ENCODE results near the gene LIX1. TPM values are rescaled to one million over a fixed set of nuclear protein-coding genes. Genes with fewer than 3 reads are reported as not detected.
A peak's percentile ranks its signal among the peaks of the same experiment; 100 is the strongest.

The LIX1 gene
- total RNA-seq, 1 experiment from 2014 or later: not detected

DNA sequence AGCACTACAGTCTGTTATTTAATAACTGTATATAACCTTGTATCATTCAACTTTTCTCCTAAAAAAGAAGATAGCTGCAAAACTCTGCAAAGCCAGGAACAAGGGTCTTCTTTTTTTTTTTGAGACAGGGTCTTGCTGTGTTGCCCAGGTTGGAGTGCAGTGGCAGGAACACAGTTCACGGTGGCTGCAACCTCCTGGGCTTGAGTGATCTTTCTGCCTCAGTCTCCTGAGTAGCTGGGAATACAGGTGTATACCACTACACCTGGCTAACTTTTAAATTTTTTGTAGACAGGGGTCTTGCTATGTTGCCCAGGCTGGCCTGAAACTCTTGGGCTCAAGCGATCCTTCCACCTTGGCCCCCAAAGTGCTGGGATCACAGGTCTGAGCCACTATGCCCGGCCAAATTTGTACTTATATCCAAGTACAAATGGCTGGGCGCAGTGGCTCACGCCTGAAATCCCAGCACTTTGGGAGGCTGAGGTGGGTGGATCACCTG, 21.4 kb upstream of the LIX1 start:
- no peak overlapping the region for H3K9ac ChIP-seq (ENCODE audit: low read length)
- H3K27me3 ChIP-seq (ENCODE audit: low read length): no peaks in the 10 kb centered on the region
- no peak overlapping the region for H2AFZ ChIP-seq (ENCODE audit: low read length)
- H3K4me2 ChIP-seq (ENCODE audit: low read length): no peak overlapping the region
- ATAC-seq (no peak), DNase-seq (no peak)
- no peaks in the 10 kb centered on the region for H3K79me2 ChIP-seq (ENCODE audit: low read length)
- POLR2A ChIA-PET (ENCODE audit: unreplicated experiment): no interaction called here
- no peaks in the 10 kb centered on the region for H3K9me3 ChIP-seq (ENCODE audit: low read length)
- no TSS peak for BruUV-seq (replicated peaks)
- no peaks in the 10 kb centered on the region for H4K20me1 ChIP-seq (ENCODE audit: low read length)
- H3K9me2 ChIP-seq (replicated peaks; ENCODE audit: low read length): no peaks in the 10 kb centered on the region
- CTCF ChIA-PET: interaction anchor here (0.6 kb wide), 1 partner anchor 306 kb away, joined by 3 read pairs; no protein-coding TSS in a partner anchor
- TF ChIP-seq CTCF (conservative IDR thresholded peaks at IDR 0.05; ENCODE audit: low read depth, low read length): no peak
- TF ChIP-seq EZH2phosphoT487 (IDR thresholded peaks at IDR 0.05; ENCODE audit: borderline replicate concordance, low read length): no peak
- no peak for TF ChIP-seq EZH2 (IDR thresholded peaks at IDR 0.05; ENCODE audit: low read length, unreplicated experiment)
- no peaks in the 10 kb centered on the region for H3F3A ChIP-seq (ENCODE audit: low read length, unreplicated experiment)
- H3K36me3 ChIP-seq (ENCODE audit: low read depth, low read length): peaks cover 42% of the 10 kb centered on the region
- 0 out of 2 replicates have a peak, but pooled peaks cover 4% of the 10 kb centered on the region for H3K4me1 ChIP-seq (ENCODE audit: insufficient read depth, low read length)
- no peak overlapping the region for H3K4me3 ChIP-seq (ENCODE audit: low read length)
- intact Hi-C loops (cut with micrococcal nuclease): loop anchor here (2.0 to 10.0 kb wide), 4 partner anchors 167 to 819 kb away; partner anchors contain the start of gene LNPEP
- no peak overlapping the region for H3K27ac ChIP-seq (ENCODE audit: low read length)

DNA sequence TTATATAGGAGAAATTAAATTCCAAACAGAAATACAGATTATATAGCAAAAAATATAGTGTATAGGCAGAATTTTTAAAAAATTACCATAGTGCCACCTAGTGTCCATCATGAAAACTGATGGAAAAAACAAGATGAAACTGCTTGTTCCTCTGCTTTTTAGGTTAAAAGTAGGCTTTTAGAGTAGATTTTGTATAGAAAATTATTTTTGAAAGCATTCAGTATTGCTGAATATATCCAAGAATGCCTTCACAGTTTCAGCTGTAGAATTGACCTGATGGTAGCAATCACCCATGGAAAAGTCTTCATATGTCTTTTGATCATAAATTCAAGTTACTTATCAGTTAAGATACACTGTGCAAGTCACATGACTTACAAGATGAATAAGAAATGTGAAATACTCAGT, 21.0 kb upstream of the LIX1 start:
- H2AFZ ChIP-seq (ENCODE audit: low read length): no peak overlapping the region
- H3K79me2 ChIP-seq (ENCODE audit: low read length): no peaks in the 10 kb centered on the region
- BruUV-seq (replicated peaks): no TSS peak
- no peak overlapping the region for H3K4me2 ChIP-seq (ENCODE audit: low read length)
- peak; percentile 23 for DNase-seq
- H3K27me3 ChIP-seq (ENCODE audit: low read length): no peaks in the 10 kb centered on the region
- intact Hi-C loops (cut with micrococcal nuclease): loop anchor here (2.0 to 10.0 kb wide), 4 partner anchors 166 to 819 kb away; partner anchors contain the start of gene LNPEP
- no peaks in the 10 kb centered on the region for H3K9me2 ChIP-seq (replicated peaks; ENCODE audit: low read length)
- no peaks in the 10 kb centered on the region for H3F3A ChIP-seq (ENCODE audit: low read length, unreplicated experiment)
- no peak overlapping the region for H3K27ac ChIP-seq (ENCODE audit: low read length)
- no peaks in the 10 kb centered on the region for H4K20me1 ChIP-seq (ENCODE audit: low read length)
- no peaks in the 10 kb centered on the region for H3K9me3 ChIP-seq (ENCODE audit: low read length)
- peaks cover 37% of the 10 kb centered on the region for H3K36me3 ChIP-seq (ENCODE audit: low read depth, low read length)
- ChIA-PET POLR2A (ENCODE audit: unreplicated experiment) (no interaction called here), CTCF (interaction anchor here (0.6 kb wide), 1 partner anchor 305 kb away, joined by 3 read pairs; no protein-coding TSS in a partner anchor)
- 0 out of 2 replicates have a peak, but pooled peaks cover 4% of the 10 kb centered on the region for H3K4me1 ChIP-seq (ENCODE audit: insufficient read depth, low read length)
- TF ChIP-seq EZH2phosphoT487 (IDR thresholded peaks at IDR 0.05; ENCODE audit: borderline replicate concordance, low read length) (no peak), CTCF (conservative IDR thresholded peaks at IDR 0.05; ENCODE audit: low read depth, low read length) (peak; percentile 85)
- no peak overlapping the region for H3K9ac ChIP-seq (ENCODE audit: low read length)
- no peak overlapping the region for H3K4me3 ChIP-seq (ENCODE audit: low read length)
- no peak for ATAC-seq

DNA sequence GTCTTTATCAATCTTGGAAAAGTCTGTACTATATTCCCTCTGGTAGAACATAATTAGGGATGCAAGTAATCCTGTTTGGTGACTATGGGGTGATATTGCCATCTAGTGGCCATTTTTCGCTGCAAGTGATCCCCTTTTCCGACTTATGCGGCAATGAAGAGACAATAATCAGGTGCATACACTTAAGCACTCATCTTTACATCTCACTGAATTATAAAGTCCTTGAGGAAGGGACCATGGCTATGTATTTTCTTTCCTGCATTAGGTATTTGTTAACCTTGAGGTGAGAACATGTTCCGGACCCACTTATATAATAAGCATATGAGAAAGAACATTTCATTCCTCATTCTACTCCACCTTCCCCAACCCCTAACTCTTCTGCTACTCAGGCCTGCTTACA, 19.6 kb upstream of the LIX1 start:
- Histone ChIP-seq H3F3A (ENCODE audit: low read length, unreplicated experiment) (no peaks in the 10 kb centered on the region), H3K27ac (ENCODE audit: low read length) (no peak overlapping the region), H4K20me1 (ENCODE audit: low read length) (no peaks in the 10 kb centered on the region), H3K27me3 (ENCODE audit: low read length) (no peaks in the 10 kb centered on the region), H3K9me3 (ENCODE audit: low read length) (peaks cover 5% of the 10 kb centered on the region; the same call in 1 of the 2 replicates), H3K9ac (ENCODE audit: low read length) (no peak overlapping the region), H2AFZ (ENCODE audit: low read length) (no peak overlapping the region), H3K4me2 (ENCODE audit: low read length) (no peak overlapping the region), H3K4me1 (ENCODE audit: insufficient read depth, low read length) (0 out of 2 replicates have a peak, but pooled peaks cover 4% of the 10 kb centered on the region), H3K9me2 (replicated peaks; ENCODE audit: low read length) (no peaks in the 10 kb centered on the region), H3K36me3 (ENCODE audit: low read depth, low read length) (peaks cover 26% of the 10 kb centered on the region), H3K4me3 (ENCODE audit: low read length) (no peak overlapping the region), H3K79me2 (ENCODE audit: low read length) (no peaks in the 10 kb centered on the region)
- TF ChIP-seq EZH2phosphoT487 (IDR thresholded peaks at IDR 0.05; ENCODE audit: borderline replicate concordance, low read length) (no peak), EZH2 (IDR thresholded peaks at IDR 0.05; ENCODE audit: low read length, unreplicated experiment) (no peak), CTCF (conservative IDR thresholded peaks at IDR 0.05; ENCODE audit: low read depth, low read length) (peak; percentile 94)
- ChIA-PET POLR2A (ENCODE audit: unreplicated experiment) (no interaction called here), CTCF (no interaction called here)
- intact Hi-C loops (cut with micrococcal nuclease): loop anchor here (1.0 to 10.0 kb wide), 6 partner anchors 165 to 817 kb away; partner anchors contain the start of gene LNPEP
- BruUV-seq (replicated peaks): no TSS peak
- DNase-seq (peak; percentile 87), ATAC-seq (peak; percentile 84)
